HL-60 (cell line): ENCODE measurements around the gene MPND.

Experiments used
- CTCF ChIP-seq: IDR thresholded peaks from one replicate; pipeline ENCODE4 v1.5.1; 2011; ENCODE audit warnings: low read length, control low read depth, inconsistent platforms; ENCODE audit not compliant: insufficient read depth
- POLR2AphosphoS5 ChIP-seq: IDR thresholded peaks from 2 replicates; pipeline ENCODE4 v1.6.1; 2012; ENCODE audit warnings: low read depth

- TF ChIP-seq CTCF = no peak
- no peak for TF ChIP-seq POLR2AphosphoS5
Measured at GRCh38 chr19:4350726-4351125, 7.4 kb downstream of the MPND start.
